Activated naive CD8-positive, alpha-beta T cell treated with anti-CD3 and anti-CD28 coated beads for 36 hours (primary cell): ENCODE measurements around the gene RNF220. TPM values are rescaled to one million over a fixed set of nuclear protein-coding genes. Genes with fewer than 3 reads are reported as not detected.
A peak's percentile ranks its signal among the peaks of the same experiment; 100 is the strongest.

Experiments used
- DNase-seq: peaks from one replicate; pipeline ENCODE4 v3.0.0; 2021
- H3K27ac Mint-ChIP-seq: one replicate; pipeline ENCODE4 v1.8.0; 2022; ENCODE audit warnings: mild to moderate bottlenecking, moderate library complexity, mixed read lengths
- H3K27me3 Mint-ChIP-seq: one replicate; pipeline ENCODE4 v1.8.0; 2022; ENCODE audit warnings: mild to moderate bottlenecking, mixed read lengths
- H3K36me3 Mint-ChIP-seq: one replicate; pipeline ENCODE4 v1.8.0; 2021; ENCODE audit warnings: mild to moderate bottlenecking, mixed read lengths
- H3K4me1 Mint-ChIP-seq: one replicate; pipeline ENCODE4 v1.8.0; 2021; ENCODE audit warnings: mixed read lengths
- H3K4me3 Mint-ChIP-seq: one replicate; pipeline ENCODE4 v1.8.0; 2022; ENCODE audit warnings: mild to moderate bottlenecking, moderate library complexity, mixed read lengths
- H3K9me3 Mint-ChIP-seq: one replicate; pipeline ENCODE4 v1.8.0; 2022; ENCODE audit warnings: mixed read lengths
- total RNA-seq, 2 experiments: library from RNA; stranded (reverse); gene quantifications; one replicate each; pipeline ENCODE4 v1.2.3, GENCODE V29; 2021

The RNF220 gene
- total RNA-seq, 2 experiments from 2014 or later = 99.0 to 108 TPM

- no peaks in the 10 kb centered on the region for H3K4me1 Mint-ChIP-seq
- H3K27ac Mint-ChIP-seq = no peak overlapping the region
- no peaks in the 10 kb centered on the region for H3K9me3 Mint-ChIP-seq
- H3K27me3 Mint-ChIP-seq = no peaks in the 10 kb centered on the region
- H3K36me3 Mint-ChIP-seq = no peaks in the 10 kb centered on the region
- H3K4me3 Mint-ChIP-seq = no peak overlapping the region
- no peak for DNase-seq
Observed at GRCh38 chr1:44602634-44603628, 197.9 kb downstream of the RNF220 start.

GRCh38 chr1:44603718-44604117 lies 198.7 kb downstream of the RNF220 start:
- Mint-ChIP-seq H3K27me3 (no peaks in the 10 kb centered on the region), H3K27ac (no peak overlapping the region), H3K9me3 (no peaks in the 10 kb centered on the region)

GRCh38 chr1:44604157-44604955 lies 199.3 kb downstream of the RNF220 start:
- H3K36me3 Mint-ChIP-seq = no peaks in the 10 kb centered on the region
- H3K27ac Mint-ChIP-seq = no peak overlapping the region
- no peaks in the 10 kb centered on the region for H3K9me3 Mint-ChIP-seq
- no peak overlapping the region for H3K4me3 Mint-ChIP-seq
- H3K27me3 Mint-ChIP-seq = no peaks in the 10 kb centered on the region
- DNase-seq = no peak
- no peaks in the 10 kb centered on the region for H3K4me1 Mint-ChIP-seq

More at GRCh38 chr1:44603718-44604117, 198.7 kb downstream of the RNF220 start:
- no peaks in the 10 kb centered on the region for H3K36me3 Mint-ChIP-seq
- no peaks in the 10 kb centered on the region for H3K4me1 Mint-ChIP-seq
- H3K4me3 Mint-ChIP-seq = no peak overlapping the region
- DNase-seq = no peak

GRCh38 chr1:44605914-44606615 lies 201.0 kb downstream of the RNF220 start:
- Mint-ChIP-seq H3K27me3 (no peaks in the 10 kb centered on the region), H3K4me1 (no peaks in the 10 kb centered on the region), H3K4me3 (no peak overlapping the region), H3K27ac (no peak overlapping the region), H3K9me3 (no peaks in the 10 kb centered on the region), H3K36me3 (no peaks in the 10 kb centered on the region)
- no peak for DNase-seq

GRCh38 chr1:44606701-44607281 lies 201.7 kb downstream of the RNF220 start:
- no peaks in the 10 kb centered on the region for H3K9me3 Mint-ChIP-seq
- no peaks in the 10 kb centered on the region for H3K27me3 Mint-ChIP-seq
- H3K27ac Mint-ChIP-seq = no peak overlapping the region
- H3K4me1 Mint-ChIP-seq = no peaks in the 10 kb centered on the region
- H3K4me3 Mint-ChIP-seq = no peak overlapping the region
- no peaks in the 10 kb centered on the region for H3K36me3 Mint-ChIP-seq
- DNase-seq = no peak

- H3K36me3 Mint-ChIP-seq = no peaks in the 10 kb centered on the region
- H3K9me3 Mint-ChIP-seq = no peaks in the 10 kb centered on the region
- no peak for DNase-seq
- no peak overlapping the region for H3K27ac Mint-ChIP-seq
- H3K27me3 Mint-ChIP-seq = no peaks in the 10 kb centered on the region
- H3K4me3 Mint-ChIP-seq = no peak overlapping the region
- no peaks in the 10 kb centered on the region for H3K4me1 Mint-ChIP-seq
Observed at GRCh38 chr1:44608141-44608540, 203.1 kb downstream of the RNF220 start.

GRCh38 chr1:44609412-44609767 lies 204.3 kb downstream of the RNF220 start:
- no peaks in the 10 kb centered on the region for H3K4me1 Mint-ChIP-seq
- no peak overlapping the region for H3K27ac Mint-ChIP-seq
- H3K9me3 Mint-ChIP-seq = no peaks in the 10 kb centered on the region
- no peak overlapping the region for H3K4me3 Mint-ChIP-seq
- no peaks in the 10 kb centered on the region for H3K27me3 Mint-ChIP-seq
- DNase-seq = peak; percentile 13
- no peaks in the 10 kb centered on the region for H3K36me3 Mint-ChIP-seq

GRCh38 chr1:44609768-44610526 lies 204.9 kb downstream of the RNF220 start:
- Mint-ChIP-seq H3K36me3 (no peaks in the 10 kb centered on the region), H3K4me1 (no peaks in the 10 kb centered on the region), H3K27me3 (no peaks in the 10 kb centered on the region), H3K4me3 (no peak overlapping the region), H3K9me3 (no peaks in the 10 kb centered on the region), H3K27ac (no peak overlapping the region)
- DNase-seq = no peak

GRCh38 chr1:44610527-44611148 lies 205.6 kb downstream of the RNF220 start:
- Mint-ChIP-seq H3K4me3 (no peak overlapping the region), H3K27me3 (no peaks in the 10 kb centered on the region), H3K4me1 (no peaks in the 10 kb centered on the region), H3K9me3 (no peaks in the 10 kb centered on the region), H3K36me3 (no peaks in the 10 kb centered on the region), H3K27ac (no peak overlapping the region)
- DNase-seq = no peak

GRCh38 chr1:44611419-44611818 lies 206.4 kb downstream of the RNF220 start:
- no peaks in the 10 kb centered on the region for H3K27me3 Mint-ChIP-seq
- no peaks in the 10 kb centered on the region for H3K36me3 Mint-ChIP-seq
- H3K4me3 Mint-ChIP-seq = no peak overlapping the region
- H3K27ac Mint-ChIP-seq = no peak overlapping the region
- no peak for DNase-seq
- H3K4me1 Mint-ChIP-seq = no peaks in the 10 kb centered on the region
- H3K9me3 Mint-ChIP-seq = no peaks in the 10 kb centered on the region

GRCh38 chr1:44611866-44612265 lies 206.8 kb downstream of the RNF220 start:
- Mint-ChIP-seq H3K4me3 (no peak overlapping the region), H3K27me3 (no peaks in the 10 kb centered on the region)
- DNase-seq = no peak

GRCh38 chr1:44613941-44614340 lies 208.9 kb downstream of the RNF220 start:
- no peaks in the 10 kb centered on the region for H3K9me3 Mint-ChIP-seq
- H3K4me3 Mint-ChIP-seq = no peak overlapping the region
- no peaks in the 10 kb centered on the region for H3K36me3 Mint-ChIP-seq
- no peaks in the 10 kb centered on the region for H3K27me3 Mint-ChIP-seq
- no peaks in the 10 kb centered on the region for H3K4me1 Mint-ChIP-seq
- DNase-seq = no peak
- no peak overlapping the region for H3K27ac Mint-ChIP-seq

More at GRCh38 chr1:44611866-44612265, 206.8 kb downstream of the RNF220 start:
- Mint-ChIP-seq H3K4me1 (no peaks in the 10 kb centered on the region), H3K9me3 (no peaks in the 10 kb centered on the region), H3K27ac (no peak overlapping the region), H3K36me3 (no peaks in the 10 kb centered on the region)

- Mint-ChIP-seq H3K4me3 (no peak overlapping the region), H3K36me3 (no peaks in the 10 kb centered on the region), H3K27me3 (no peaks in the 10 kb centered on the region), H3K9me3 (no peaks in the 10 kb centered on the region), H3K4me1 (no peaks in the 10 kb centered on the region), H3K27ac (no peak overlapping the region)
- DNase-seq = no peak
Observed at GRCh38 chr1:44616284-44616990, 211.4 kb downstream of the RNF220 start.
